ENCODE results near the gene ALDH4A1.

GRCh38 chr1:18877282-18877681 lies 25.1 kb downstream of the ALDH4A1 start:
- TF ChIP-seq, protein P1, sequence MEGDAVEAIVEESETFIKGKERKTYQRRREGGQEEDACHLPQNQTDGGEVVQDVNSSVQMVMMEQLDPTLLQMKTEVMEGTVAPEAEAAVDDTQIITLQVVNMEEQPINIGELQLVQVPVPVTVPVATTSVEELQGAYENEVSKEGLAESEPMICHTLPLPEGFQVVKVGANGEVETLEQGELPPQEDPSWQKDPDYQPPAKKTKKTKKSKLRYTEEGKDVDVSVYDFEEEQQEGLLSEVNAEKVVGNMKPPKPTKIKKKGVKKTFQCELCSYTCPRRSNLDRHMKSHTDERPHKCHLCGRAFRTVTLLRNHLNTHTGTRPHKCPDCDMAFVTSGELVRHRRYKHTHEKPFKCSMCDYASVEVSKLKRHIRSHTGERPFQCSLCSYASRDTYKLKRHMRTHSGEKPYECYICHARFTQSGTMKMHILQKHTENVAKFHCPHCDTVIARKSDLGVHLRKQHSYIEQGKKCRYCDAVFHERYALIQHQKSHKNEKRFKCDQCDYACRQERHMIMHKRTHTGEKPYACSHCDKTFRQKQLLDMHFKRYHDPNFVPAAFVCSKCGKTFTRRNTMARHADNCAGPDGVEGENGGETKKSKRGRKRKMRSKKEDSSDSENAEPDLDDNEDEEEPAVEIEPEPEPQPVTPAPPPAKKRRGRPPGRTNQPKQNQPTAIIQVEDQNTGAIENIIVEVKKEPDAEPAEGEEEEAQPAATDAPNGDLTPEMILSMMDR (IDR thresholded peaks at IDR 0.05), result no peak
- no peak for TF ChIP-seq POLR2A (IDR thresholded peaks at IDR 0.05)

Measured in stomach (tissue), 4 donors.